ENCODE measurements around the gene RACGAP1. TPM values are rescaled to one million over a fixed set of nuclear protein-coding genes. Genes with fewer than 3 reads are reported as not detected.
"Not testable (repeated sequence)": the region's sequence is repeated elsewhere in the genome, so short reads cannot be mapped to it uniquely, and the experiment has no call there.

RACGAP1 gene
- total and polyA plus RNA-seq, 2 experiments from 2014 or later = 35.4 to 55.4 TPM

GRCh38 chr12:50032515-50032853 is 7.2 kb upstream of the RACGAP1 start:
- H3K9me2 ChIP-seq (ENCODE audit: insufficient read depth) = no peaks in the 10 kb centered on the region
- in situ Hi-C loops (cut with MboI) = no loop called here
- peak overlapping the region; percentile 38; the same call in 1 of the 2 replicates for H3K4me3 ChIP-seq
- H3K4me2 ChIP-seq (ENCODE audit: unreplicated experiment) = peak overlapping the region; percentile 23
- no peaks in the 10 kb centered on the region for H3K79me2 ChIP-seq (ENCODE audit: insufficient read depth)
- TF ChIP-seq EZH2 (IDR thresholded peaks at IDR 0.05; ENCODE audit: insufficient read depth, poor library complexity, severe bottlenecking) (no peak), EZH2phosphoT487 (IDR thresholded peaks at IDR 0.05; ENCODE audit: insufficient read depth, low read depth) (no peak)
- no peaks in the 10 kb centered on the region for H4K20me1 ChIP-seq (ENCODE audit: insufficient read depth)
- DNase-seq = no peak
- no peak overlapping the region for H3K9ac ChIP-seq
- H2AFZ ChIP-seq = peak overlapping the region; percentile 79
- H3K27me3 ChIP-seq (replicated peaks; ENCODE audit: insufficient read depth) = no peaks in the 10 kb centered on the region
- H3K36me3 ChIP-seq (ENCODE audit: low read depth) = no peaks in the 10 kb centered on the region
- no peaks in the 10 kb centered on the region for H3K9me3 ChIP-seq (ENCODE audit: low read depth)
- H3K27ac ChIP-seq = no peak overlapping the region
- 22 to 26% methylated on average over 16 to 21 of the region's 21 CpGs for WGBS, 2 experiments (ENCODE audit: low coverage in 1 of 2, low lambda C conversion rate in 2 of 2, missing lambda C conversion rate in 2 of 2)
- no peaks in the 10 kb centered on the region for H3F3A ChIP-seq (ENCODE audit: insufficient read depth)
- H3K4me1 ChIP-seq (ENCODE audit: insufficient read depth) = no peaks in the 10 kb centered on the region

GRCh38 chr12:50030449-50030848 is 5.2 kb upstream of the RACGAP1 start:
- H2AFZ ChIP-seq; H3K27ac ChIP-seq; H4K20me1 ChIP-seq (ENCODE audit: insufficient read depth); H3F3A ChIP-seq (ENCODE audit: insufficient read depth); H3K9ac ChIP-seq; H3K27me3 ChIP-seq (replicated peaks; ENCODE audit: insufficient read depth); DNase-seq; H3K9me2 ChIP-seq (ENCODE audit: insufficient read depth); H3K36me3 ChIP-seq (ENCODE audit: low read depth); in situ Hi-C loops (cut with MboI); H3K79me2 ChIP-seq (ENCODE audit: insufficient read depth); H3K4me2 ChIP-seq (ENCODE audit: unreplicated experiment); H3K4me1 ChIP-seq (ENCODE audit: insufficient read depth); H3K9me3 ChIP-seq (ENCODE audit: low read depth); H3K4me3 ChIP-seq: not testable (repeated sequence)
- WGBS, 2 experiments (ENCODE audit: low coverage in 1 of 2, low lambda C conversion rate in 2 of 2, missing lambda C conversion rate in 2 of 2) = 60 to 70% methylated on average over 9 of the region's 9 CpGs

- in situ Hi-C loops (cut with MboI) = no loop called here
- no peaks in the 10 kb centered on the region for H3K9me2 ChIP-seq (ENCODE audit: insufficient read depth)
- H3K9me3 ChIP-seq (ENCODE audit: low read depth) = no peaks in the 10 kb centered on the region
- no peak for DNase-seq
- H2AFZ ChIP-seq = 0 out of 2 replicates have a peak overlapping the region, but pooled peaks have one; percentile 99
- H3K36me3 ChIP-seq (ENCODE audit: low read depth) = no peaks in the 10 kb centered on the region
- H3K4me2 ChIP-seq (ENCODE audit: unreplicated experiment) = no peak overlapping the region
- no peaks in the 10 kb centered on the region for H3K27me3 ChIP-seq (replicated peaks; ENCODE audit: insufficient read depth)
- WGBS, 2 experiments (ENCODE audit: low coverage in 1 of 2, low lambda C conversion rate in 2 of 2, missing lambda C conversion rate in 2 of 2) = 95 to 96% methylated on average over 3 of the region's 3 CpGs
- peaks cover 36% of the 10 kb centered on the region for H3K79me2 ChIP-seq (ENCODE audit: insufficient read depth)
- TF ChIP-seq EZH2 (IDR thresholded peaks at IDR 0.05; ENCODE audit: insufficient read depth, poor library complexity, severe bottlenecking) (no peak), EZH2phosphoT487 (IDR thresholded peaks at IDR 0.05; ENCODE audit: insufficient read depth, low read depth) (no peak)
- H3K9ac ChIP-seq = no peak overlapping the region
- no peaks in the 10 kb centered on the region; the same call in 1 of the 2 replicates for H3K4me1 ChIP-seq (ENCODE audit: insufficient read depth)
- H3K27ac ChIP-seq = no peak overlapping the region
- no peak overlapping the region for H3K4me3 ChIP-seq
- H3F3A ChIP-seq (ENCODE audit: insufficient read depth) = no peaks in the 10 kb centered on the region
- H4K20me1 ChIP-seq (ENCODE audit: insufficient read depth) = no peaks in the 10 kb centered on the region
Observed at GRCh38 chr12:50026691-50027090, 1.4 kb upstream of the RACGAP1 start.

- H3K36me3 ChIP-seq (ENCODE audit: low read depth) = no peaks in the 10 kb centered on the region
- peak overlapping the region; percentile 57 for H3K27ac ChIP-seq
- no peaks in the 10 kb centered on the region for H4K20me1 ChIP-seq (ENCODE audit: insufficient read depth)
- peak; percentile 61 for DNase-seq
- H3K9me3 ChIP-seq (ENCODE audit: low read depth) = no peaks in the 10 kb centered on the region
- peak overlapping the region; percentile 88 for H3K9ac ChIP-seq
- TF ChIP-seq EZH2 (IDR thresholded peaks at IDR 0.05; ENCODE audit: insufficient read depth, poor library complexity, severe bottlenecking) (no peak), EZH2phosphoT487 (IDR thresholded peaks at IDR 0.05; ENCODE audit: insufficient read depth, low read depth) (no peak)
- H3K4me3 ChIP-seq = peak overlapping the region; percentile 86
- in situ Hi-C loops (cut with MboI) = no loop called here
- peaks cover 8% of the 10 kb centered on the region; the same call in 1 of the 2 replicates for H3K4me1 ChIP-seq (ENCODE audit: insufficient read depth)
- peak overlapping the region; percentile 95 for H3K4me2 ChIP-seq (ENCODE audit: unreplicated experiment)
- 1 to 2% methylated on average over 12 to 16 of the region's 16 CpGs for WGBS, 2 experiments (ENCODE audit: low coverage in 1 of 2, low lambda C conversion rate in 2 of 2, missing lambda C conversion rate in 2 of 2)
- H3F3A ChIP-seq (ENCODE audit: insufficient read depth) = no peaks in the 10 kb centered on the region
- peaks cover 55% of the 10 kb centered on the region for H3K79me2 ChIP-seq (ENCODE audit: insufficient read depth)
- H3K9me2 ChIP-seq (ENCODE audit: insufficient read depth) = no peaks in the 10 kb centered on the region
- H3K27me3 ChIP-seq (replicated peaks; ENCODE audit: insufficient read depth) = no peaks in the 10 kb centered on the region
- peak overlapping the region; percentile 99 for H2AFZ ChIP-seq
Observed at GRCh38 chr12:50024805-50025186, 498 bp downstream of the RACGAP1 start.

- Histone ChIP-seq H3K27me3 (replicated peaks; ENCODE audit: insufficient read depth) (no peaks in the 10 kb centered on the region), H3K4me1 (ENCODE audit: insufficient read depth) (peaks cover 8% of the 10 kb centered on the region; the same call in 1 of the 2 replicates), H2AFZ (peak overlapping the region; percentile 99), H3K4me2 (ENCODE audit: unreplicated experiment) (peak overlapping the region; percentile 95), H3K27ac (no peak overlapping the region), H4K20me1 (ENCODE audit: insufficient read depth) (no peaks in the 10 kb centered on the region), H3K36me3 (ENCODE audit: low read depth) (no peaks in the 10 kb centered on the region), H3K79me2 (ENCODE audit: insufficient read depth) (peaks cover 61% of the 10 kb centered on the region), H3K9me3 (ENCODE audit: low read depth) (no peaks in the 10 kb centered on the region), H3K4me3 (peak overlapping the region; percentile 86), H3K9me2 (ENCODE audit: insufficient read depth) (no peaks in the 10 kb centered on the region), H3K9ac (peak overlapping the region; percentile 88), H3F3A (ENCODE audit: insufficient read depth) (no peaks in the 10 kb centered on the region)
- TF ChIP-seq EZH2 (IDR thresholded peaks at IDR 0.05; ENCODE audit: insufficient read depth, poor library complexity, severe bottlenecking) (no peak), EZH2phosphoT487 (IDR thresholded peaks at IDR 0.05; ENCODE audit: insufficient read depth, low read depth) (no peak)
- in situ Hi-C loops (cut with MboI) = no loop called here
- WGBS, 2 experiments (ENCODE audit: low coverage in 1 of 2, low lambda C conversion rate in 2 of 2, missing lambda C conversion rate in 2 of 2) = 60 to 66% methylated on average over 8 of the region's 8 CpGs
- no peak for DNase-seq
Observed at GRCh38 chr12:50024227-50024626, 1.1 kb downstream of the RACGAP1 start.

Measured in GM23248 (cell line).